ENCODE results near the gene ACER2. TPM values are rescaled to one million over a fixed set of nuclear protein-coding genes. Genes with fewer than 3 reads are reported as not detected.

Gene ACER2
- total and polyA plus RNA-seq, 2 experiments from 2014 or later: 0.87 to 14.6 TPM

DNA sequence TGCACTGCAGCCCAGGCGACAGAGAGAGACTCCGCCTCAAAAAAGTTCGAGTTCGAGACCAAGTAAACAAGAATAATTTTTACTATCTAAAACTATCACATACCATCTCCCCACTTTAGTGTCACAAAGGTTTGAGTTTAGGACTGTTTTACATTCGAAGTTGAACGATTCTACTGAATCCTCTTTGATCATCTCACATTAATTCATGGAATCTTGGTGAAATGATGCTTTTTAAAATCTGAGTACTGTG is 28.1 kb upstream of the ACER2 start (continued):
- TF ChIP-seq, protein P1, sequence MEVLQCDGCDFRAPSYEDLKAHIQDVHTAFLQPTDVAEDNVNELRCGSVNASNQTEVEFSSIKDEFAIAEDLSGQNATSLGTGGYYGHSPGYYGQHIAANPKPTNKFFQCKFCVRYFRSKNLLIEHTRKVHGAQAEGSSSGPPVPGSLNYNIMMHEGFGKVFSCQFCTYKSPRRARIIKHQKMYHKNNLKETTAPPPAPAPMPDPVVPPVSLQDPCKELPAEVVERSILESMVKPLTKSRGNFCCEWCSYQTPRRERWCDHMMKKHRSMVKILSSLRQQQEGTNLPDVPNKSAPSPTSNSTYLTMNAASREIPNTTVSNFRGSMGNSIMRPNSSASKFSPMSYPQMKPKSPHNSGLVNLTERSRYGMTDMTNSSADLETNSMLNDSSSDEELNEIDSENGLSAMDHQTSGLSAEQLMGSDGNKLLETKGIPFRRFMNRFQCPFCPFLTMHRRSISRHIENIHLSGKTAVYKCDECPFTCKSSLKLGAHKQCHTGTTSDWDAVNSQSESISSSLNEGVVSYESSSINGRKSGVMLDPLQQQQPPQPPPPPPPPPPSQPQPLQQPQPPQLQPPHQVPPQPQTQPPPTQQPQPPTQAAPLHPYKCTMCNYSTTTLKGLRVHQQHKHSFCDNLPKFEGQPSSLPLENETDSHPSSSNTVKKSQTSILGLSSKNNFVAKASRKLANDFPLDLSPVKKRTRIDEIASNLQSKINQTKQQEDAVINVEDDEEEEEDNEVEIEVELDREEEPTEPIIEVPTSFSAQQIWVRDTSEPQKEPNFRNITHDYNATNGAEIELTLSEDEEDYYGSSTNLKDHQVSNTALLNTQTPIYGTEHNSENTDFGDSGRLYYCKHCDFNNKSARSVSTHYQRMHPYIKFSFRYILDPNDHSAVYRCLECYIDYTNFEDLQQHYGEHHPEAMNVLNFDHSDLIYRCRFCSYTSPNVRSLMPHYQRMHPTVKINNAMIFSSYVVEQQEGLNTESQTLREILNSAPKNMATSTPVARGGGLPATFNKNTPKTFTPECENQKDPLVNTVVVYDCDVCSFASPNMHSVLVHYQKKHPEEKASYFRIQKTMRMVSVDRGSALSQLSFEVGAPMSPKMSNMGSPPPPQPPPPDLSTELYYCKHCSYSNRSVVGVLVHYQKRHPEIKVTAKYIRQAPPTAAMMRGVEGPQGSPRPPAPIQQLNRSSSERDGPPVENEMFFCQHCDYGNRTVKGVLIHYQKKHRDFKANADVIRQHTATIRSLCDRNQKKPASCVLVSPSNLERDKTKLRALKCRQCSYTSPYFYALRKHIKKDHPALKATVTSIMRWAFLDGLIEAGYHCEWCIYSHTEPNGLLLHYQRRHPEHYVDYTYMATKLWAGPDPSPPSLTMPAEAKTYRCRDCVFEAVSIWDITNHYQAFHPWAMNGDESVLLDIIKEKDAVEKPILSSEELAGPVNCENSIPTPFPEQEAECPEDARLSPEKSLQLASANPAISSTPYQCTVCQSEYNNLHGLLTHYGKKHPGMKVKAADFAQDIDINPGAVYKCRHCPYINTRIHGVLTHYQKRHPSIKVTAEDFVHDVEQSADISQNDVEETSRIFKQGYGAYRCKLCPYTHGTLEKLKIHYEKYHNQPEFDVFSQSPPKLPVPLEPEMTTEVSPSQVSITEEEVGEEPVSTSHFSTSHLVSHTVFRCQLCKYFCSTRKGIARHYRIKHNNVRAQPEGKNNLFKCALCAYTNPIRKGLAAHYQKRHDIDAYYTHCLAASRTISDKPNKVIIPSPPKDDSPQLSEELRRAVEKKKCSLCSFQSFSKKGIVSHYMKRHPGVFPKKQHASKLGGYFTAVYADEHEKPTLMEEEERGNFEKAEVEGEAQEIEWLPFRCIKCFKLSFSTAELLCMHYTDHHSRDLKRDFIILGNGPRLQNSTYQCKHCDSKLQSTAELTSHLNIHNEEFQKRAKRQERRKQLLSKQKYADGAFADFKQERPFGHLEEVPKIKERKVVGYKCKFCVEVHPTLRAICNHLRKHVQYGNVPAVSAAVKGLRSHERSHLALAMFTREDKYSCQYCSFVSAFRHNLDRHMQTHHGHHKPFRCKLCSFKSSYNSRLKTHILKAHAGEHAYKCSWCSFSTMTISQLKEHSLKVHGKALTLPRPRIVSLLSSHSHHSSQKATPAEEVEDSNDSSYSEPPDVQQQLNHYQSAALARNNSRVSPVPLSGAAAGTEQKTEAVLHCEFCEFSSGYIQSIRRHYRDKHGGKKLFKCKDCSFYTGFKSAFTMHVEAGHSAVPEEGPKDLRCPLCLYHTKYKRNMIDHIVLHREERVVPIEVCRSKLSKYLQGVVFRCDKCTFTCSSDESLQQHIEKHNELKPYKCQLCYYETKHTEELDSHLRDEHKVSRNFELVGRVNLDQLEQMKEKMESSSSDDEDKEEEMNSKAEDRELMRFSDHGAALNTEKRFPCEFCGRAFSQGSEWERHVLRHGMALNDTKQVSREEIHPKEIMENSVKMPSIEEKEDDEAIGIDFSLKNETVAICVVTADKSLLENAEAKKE (CRISPR knock-in tag; IDR thresholded peaks at IDR 0.05): no peak
- TF ChIP-seq, protein P2, sequence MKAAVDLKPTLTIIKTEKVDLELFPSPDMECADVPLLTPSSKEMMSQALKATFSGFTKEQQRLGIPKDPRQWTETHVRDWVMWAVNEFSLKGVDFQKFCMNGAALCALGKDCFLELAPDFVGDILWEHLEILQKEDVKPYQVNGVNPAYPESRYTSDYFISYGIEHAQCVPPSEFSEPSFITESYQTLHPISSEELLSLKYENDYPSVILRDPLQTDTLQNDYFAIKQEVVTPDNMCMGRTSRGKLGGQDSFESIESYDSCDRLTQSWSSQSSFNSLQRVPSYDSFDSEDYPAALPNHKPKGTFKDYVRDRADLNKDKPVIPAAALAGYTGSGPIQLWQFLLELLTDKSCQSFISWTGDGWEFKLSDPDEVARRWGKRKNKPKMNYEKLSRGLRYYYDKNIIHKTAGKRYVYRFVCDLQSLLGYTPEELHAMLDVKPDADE (IDR thresholded peaks at IDR 0.05): no peak
- no peak for TF ChIP-seq CREB1 (CRISPR knock-in tag; IDR thresholded peaks at IDR 0.05; ENCODE audit: low read depth)

DNA sequence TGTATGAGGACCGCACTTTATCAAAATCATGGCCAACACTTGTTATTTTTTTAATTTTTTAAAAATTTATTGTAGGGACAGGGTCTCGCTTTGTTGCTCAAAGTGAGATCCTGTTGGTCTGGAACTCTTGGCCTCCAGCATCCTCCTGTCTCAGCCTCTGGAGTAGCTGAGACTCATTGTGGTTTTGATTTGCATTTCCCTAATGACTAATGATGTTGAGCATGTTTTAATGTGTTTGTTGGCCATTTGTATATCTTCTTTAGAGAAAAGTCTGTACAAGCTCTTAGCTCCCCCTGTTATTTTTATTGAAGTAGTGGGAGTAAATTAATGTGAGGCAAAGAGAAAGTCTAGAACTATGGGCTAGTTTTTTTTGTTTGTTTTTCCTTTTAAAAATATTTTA is 27.2 kb upstream of the ACER2 start:
- ATAC-seq (no peak), DNase-seq (ENCODE audit: low spot score) (no peak)
- Mint-ChIP-seq H3K36me3 (ENCODE audit: low read depth) (peaks cover 37% of the 10 kb centered on the region), H3K4me3 (peak overlapping the region; percentile 8; the same call in 1 of the 3 replicates), H3K4me1 (peaks cover 20% of the 10 kb centered on the region), H3K27ac (no peak overlapping the region), H3K9me3 (peaks cover 3% of the 10 kb centered on the region; the same call in 2 of the 3 replicates), H3K27me3 (ENCODE audit: insufficient read depth, low read depth, poor library complexity) (peaks cover 15% of the 10 kb centered on the region)
- H3K79me2 ChIP-seq (replicated peaks; ENCODE audit: insufficient read depth): peaks cover 35% of the 10 kb centered on the region
- H3K4me2 ChIP-seq: no peak overlapping the region
- H3K4me1 ChIP-seq (ENCODE audit: insufficient read depth): peaks cover 23% of the 10 kb centered on the region
- peaks cover 29% of the 10 kb centered on the region for H3K36me3 ChIP-seq (ENCODE audit: insufficient read depth)
- H3K9me2 ChIP-seq (ENCODE audit: insufficient read depth): no peaks in the 10 kb centered on the region
- peaks cover 21% of the 10 kb centered on the region for H4K20me1 ChIP-seq (replicated peaks; ENCODE audit: insufficient read depth)
- H3K27ac ChIP-seq (ENCODE audit: low read depth): no peak overlapping the region
- H2AFZ ChIP-seq: no peak overlapping the region
- H3K27me3 ChIP-seq (ENCODE audit: insufficient read depth): no peaks in the 10 kb centered on the region
- H3K4me3 ChIP-seq: no peak overlapping the region
- peaks cover 32% of the 10 kb centered on the region for H3F3A ChIP-seq (replicated peaks; ENCODE audit: low read depth)
- TF ChIP-seq EZH2 (IDR thresholded peaks at IDR 0.05; ENCODE audit: low read depth, unreplicated experiment) (no peak), CREB1 (CRISPR knock-in tag; IDR thresholded peaks at IDR 0.05; ENCODE audit: low read depth) (no peak), POLR2AphosphoS5 (IDR thresholded peaks at IDR 0.05; ENCODE audit: low read depth) (no peak), STAT1 (IDR thresholded peaks at IDR 0.05; ENCODE audit: unreplicated experiment) (no peak), ZNF114 (CRISPR knock-in tag; IDR thresholded peaks at IDR 0.05) (no peak), JUNB (IDR thresholded peaks at IDR 0.05; ENCODE audit: unreplicated experiment) (no peak)
- TF ChIP-seq, protein P2 (IDR thresholded peaks at IDR 0.05): no peak
- TF ChIP-seq, protein P3, sequence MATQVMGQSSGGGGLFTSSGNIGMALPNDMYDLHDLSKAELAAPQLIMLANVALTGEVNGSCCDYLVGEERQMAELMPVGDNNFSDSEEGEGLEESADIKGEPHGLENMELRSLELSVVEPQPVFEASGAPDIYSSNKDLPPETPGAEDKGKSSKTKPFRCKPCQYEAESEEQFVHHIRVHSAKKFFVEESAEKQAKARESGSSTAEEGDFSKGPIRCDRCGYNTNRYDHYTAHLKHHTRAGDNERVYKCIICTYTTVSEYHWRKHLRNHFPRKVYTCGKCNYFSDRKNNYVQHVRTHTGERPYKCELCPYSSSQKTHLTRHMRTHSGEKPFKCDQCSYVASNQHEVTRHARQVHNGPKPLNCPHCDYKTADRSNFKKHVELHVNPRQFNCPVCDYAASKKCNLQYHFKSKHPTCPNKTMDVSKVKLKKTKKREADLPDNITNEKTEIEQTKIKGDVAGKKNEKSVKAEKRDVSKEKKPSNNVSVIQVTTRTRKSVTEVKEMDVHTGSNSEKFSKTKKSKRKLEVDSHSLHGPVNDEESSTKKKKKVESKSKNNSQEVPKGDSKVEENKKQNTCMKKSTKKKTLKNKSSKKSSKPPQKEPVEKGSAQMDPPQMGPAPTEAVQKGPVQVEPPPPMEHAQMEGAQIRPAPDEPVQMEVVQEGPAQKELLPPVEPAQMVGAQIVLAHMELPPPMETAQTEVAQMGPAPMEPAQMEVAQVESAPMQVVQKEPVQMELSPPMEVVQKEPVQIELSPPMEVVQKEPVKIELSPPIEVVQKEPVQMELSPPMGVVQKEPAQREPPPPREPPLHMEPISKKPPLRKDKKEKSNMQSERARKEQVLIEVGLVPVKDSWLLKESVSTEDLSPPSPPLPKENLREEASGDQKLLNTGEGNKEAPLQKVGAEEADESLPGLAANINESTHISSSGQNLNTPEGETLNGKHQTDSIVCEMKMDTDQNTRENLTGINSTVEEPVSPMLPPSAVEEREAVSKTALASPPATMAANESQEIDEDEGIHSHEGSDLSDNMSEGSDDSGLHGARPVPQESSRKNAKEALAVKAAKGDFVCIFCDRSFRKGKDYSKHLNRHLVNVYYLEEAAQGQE (IDR thresholded peaks at IDR 0.05; ENCODE audit: unreplicated experiment): no peak

Measured in GM23338 (cell line).